ENCODE data around the gene CACNA1I. TPM values are rescaled to one million over a fixed set of nuclear protein-coding genes. Genes with fewer than 3 reads are reported as not detected.

Gene CACNA1I
- total and polyA plus RNA-seq, 2 of the 8 experiments (the other 6 are each of a cell fraction or from before 2014, with no cell fraction given): 0.77 to 1.2 TPM

- CTCF ChIA-PET (ENCODE audit: partially characterized antibody): interaction anchor here (0.7 to 1.8 kb wide), 6 partner anchors 19 to 348 kb away, joined by 4 to 8 read pairs (median 4); no protein-coding TSS in a partner anchor
- no peak overlapping the region for H3K56ac ChIP-seq (replicated peaks; ENCODE audit: insufficient read length, low read depth, low read length)
- DNase-seq (ENCODE audit: low read depth in 1 of 2, low spot score in 2 of 2): no peak
These were observed 105.4 kb downstream of the CACNA1I start for GRCh38 chr22:39675947-39676346.

More at GRCh38 chr22:39675947-39676346, 105.4 kb downstream of the CACNA1I start:
- Histone ChIP-seq H3K79me1 (ENCODE audit: low read depth, low read length) (no peaks in the 10 kb centered on the region), H2BK15ac (ENCODE audit: low read length) (no peak overlapping the region), H3K9me3 (ENCODE audit: insufficient read depth in 2 of 2, low read depth in 1 of 2, low read length in 1 of 2) (peaks cover 12 to 14% of the 10 kb centered on the region in 2 experiments), H3K18ac (ENCODE audit: extremely low read depth, low read length) (no peak overlapping the region), H3K4me3 (ENCODE audit: extremely low read depth in 1 of 4, insufficient read depth in 2 of 4, low read depth in 3 of 4, low read length in 4 of 4) (no peak overlapping the region), H2BK20ac (ENCODE audit: low read length) (no peak overlapping the region), H3K27ac (ENCODE audit: low read depth, low read length) (no peak overlapping the region), H3K23me2 (ENCODE audit: low read depth, low read length) (no peaks in the 10 kb centered on the region), H2AFZ (ENCODE audit: low read length) (no peak overlapping the region), H2BK12ac (ENCODE audit: low read depth, low read length) (no peak overlapping the region), H3K4ac (replicated peaks; ENCODE audit: insufficient read length, low read depth, low read length) (no peak overlapping the region), H3K36me3 (ENCODE audit: control insufficient read depth in 2 of 4, insufficient read depth in 4 of 4, low read length in 3 of 4) (peaks cover 0 to 9% (median 2%) of the 10 kb centered on the region in 4 experiments; a peak in 3 of 8 replicates), H3K27me3 (replicated peaks in 1 of 4; ENCODE audit: control insufficient read depth in 3 of 4, extremely low read depth in 1 of 4, insufficient read depth in 3 of 4, low read length in 3 of 4) (no peaks in the 10 kb centered on the region), H3K14ac (ENCODE audit: insufficient read length) (no peak overlapping the region), H4K91ac (replicated peaks; ENCODE audit: insufficient read length, low read length) (no peak overlapping the region), H3K9ac (replicated peaks in 1 of 4; ENCODE audit: extremely low read depth in 1 of 4, low read depth in 3 of 4, low read length in 3 of 4) (no peak overlapping the region), H2AK5ac (ENCODE audit: low read depth, low read length) (no peak overlapping the region), H3K4me1 (replicated peaks in 1 of 4; ENCODE audit: control insufficient read depth in 3 of 4, insufficient read depth in 4 of 4, low read length in 3 of 4) (peaks cover 0 to 6% (median 2%) of the 10 kb centered on the region in 4 experiments; a peak in 2 of 7 replicates), H4K20me1 (replicated peaks in 1 of 2; ENCODE audit: control insufficient read depth in 1 of 2, insufficient read depth in 2 of 2, low read length in 2 of 2) (no peaks in the 10 kb centered on the region), H3K79me2 (ENCODE audit: control insufficient read depth in 1 of 2, insufficient read depth in 2 of 2, low read length in 2 of 2) (no peaks in the 10 kb centered on the region), H3K4me2 (ENCODE audit: insufficient read depth in 1 of 2, low read depth in 2 of 2, low read length in 2 of 2) (no peak overlapping the region), H4K5ac (ENCODE audit: insufficient read length, low read depth, low read length) (no peak overlapping the region), H3K23ac (ENCODE audit: insufficient read length) (no peak overlapping the region), H2BK5ac (ENCODE audit: low read depth, low read length) (no peak overlapping the region), H2BK120ac (replicated peaks; ENCODE audit: low read depth, low read length) (no peak overlapping the region), H4K8ac (ENCODE audit: extremely low read depth, insufficient read depth, low read length) (no peak overlapping the region; the same call in 1 of the 2 replicates)
- FAIRE-seq: no peak
- TF ChIP-seq RAD21 (IDR thresholded peaks at IDR 0.05 in 1 of 2, conservative IDR thresholded peaks at IDR 0.05 in 1 of 2; ENCODE audit: low read depth in 2 of 2, low read length in 2 of 2) (peak in 1 of 2 experiments; percentile 10; a peak in 1 of 4 replicates), SP4 (IDR thresholded peaks at IDR 0.05; ENCODE audit: low read length) (no peak)
- POLR2A ChIA-PET (ENCODE audit: partially characterized antibody): interaction anchor here (1.9 kb wide), 1 partner anchor 11 kb away, joined by 6 read pairs; no protein-coding TSS in a partner anchor
- 88% methylated on average over 10 of the region's 10 CpGs; no CpG with 5 or more reads in 1 of the 2 experiments for WGBS, 2 experiments (ENCODE audit: extremely low coverage in 1 of 2, insufficient coverage in 1 of 2, insufficient read length in 1 of 2, insufficient replicate concordance in 2 of 2, low coverage in 1 of 2, low lambda C conversion rate in 2 of 2, missing lambda C conversion rate in 1 of 2)
